ENCODE data around the gene ZBTB46.

ZBTB46 gene

GRCh38 chr20:63819224-63819921 is 11.7 kb downstream of the ZBTB46 start:
- DNase-seq, result peak in 1 of 2 donors; percentile 64
- H2AFZ ChIP-seq (ENCODE audit: insufficient read depth, low read length, poor library complexity), result no peak overlapping the region
- no peak overlapping the region for H3K4ac ChIP-seq (ENCODE audit: low read depth, low read length)
- H3K18ac ChIP-seq (ENCODE audit: low read length), result no peak overlapping the region
- no peak overlapping the region for H2BK5ac ChIP-seq (ENCODE audit: low read depth, low read length, poor library complexity)
- no peak overlapping the region for H2AK5ac ChIP-seq (ENCODE audit: low read length)
- H3K9ac ChIP-seq (ENCODE audit: low read length), result no peak overlapping the region
- no peaks in the 10 kb centered on the region for H3K27me3 ChIP-seq (ENCODE audit: insufficient read depth, low read length)
- no peak overlapping the region for H2BK120ac ChIP-seq (ENCODE audit: insufficient read depth, low read length, poor library complexity)
- no peaks in the 10 kb centered on the region for H3K4me1 ChIP-seq (ENCODE audit: control insufficient read depth in 1 of 2, insufficient read depth in 2 of 2, low read length in 2 of 2)
- H3K36me3 ChIP-seq (ENCODE audit: control insufficient read depth in 1 of 2, insufficient read depth in 2 of 2, low read length in 2 of 2), result peaks cover 11 to 13% of the 10 kb centered on the region in 2 experiments
- no peaks in the 10 kb centered on the region for H3K79me2 ChIP-seq (ENCODE audit: control insufficient read depth, insufficient read depth, low read length, poor library complexity)
- H3K4me2 ChIP-seq (ENCODE audit: low read length), result no peak overlapping the region
- H2BK12ac ChIP-seq (ENCODE audit: low read length), result no peak overlapping the region
- no peak overlapping the region for H3K27ac ChIP-seq (ENCODE audit: low read depth, low read length)
- H4K8ac ChIP-seq (ENCODE audit: low read depth, low read length), result no peak overlapping the region
- no peak overlapping the region for H4K12ac ChIP-seq (ENCODE audit: low read depth, low read length)
- H3K14ac ChIP-seq (ENCODE audit: low read length), result no peak overlapping the region
- no peak overlapping the region for H4K91ac ChIP-seq (ENCODE audit: low read depth, low read length)
- H3K79me1 ChIP-seq (ENCODE audit: low read length), result no peaks in the 10 kb centered on the region
- peaks cover 10% of the 10 kb centered on the region for H3K9me3 ChIP-seq (ENCODE audit: insufficient read depth, low read depth, low read length)
- H3K4me3 ChIP-seq (ENCODE audit: low read depth, low read length), result no peak overlapping the region
- no CpG with 5 or more reads among the region's 24 CpGs for WGBS (ENCODE audit: extremely low coverage, insufficient coverage, insufficient read length)
- H3K23ac ChIP-seq (ENCODE audit: low read length), result no peak overlapping the region

- no peaks in the 10 kb centered on the region for H3K79me1 ChIP-seq (ENCODE audit: low read length)
- H2AFZ ChIP-seq (ENCODE audit: insufficient read depth, low read length, poor library complexity), result no peak overlapping the region
- H4K91ac ChIP-seq (ENCODE audit: low read depth, low read length), result no peak overlapping the region
- H3K14ac ChIP-seq (ENCODE audit: low read length), result no peak overlapping the region
- WGBS (ENCODE audit: extremely low coverage, insufficient coverage, insufficient read length), result no CpG with 5 or more reads among the region's 14 CpGs
- H3K79me2 ChIP-seq (ENCODE audit: control insufficient read depth, insufficient read depth, low read length, poor library complexity), result no peaks in the 10 kb centered on the region
- H3K4ac ChIP-seq (ENCODE audit: low read depth, low read length), result no peak overlapping the region
- DNase-seq, result no peak
- H3K9me3 ChIP-seq (ENCODE audit: insufficient read depth, low read depth, low read length), result peaks cover 9% of the 10 kb centered on the region
- no peak overlapping the region for H2BK120ac ChIP-seq (ENCODE audit: insufficient read depth, low read length, poor library complexity)
- no peak overlapping the region for H2BK12ac ChIP-seq (ENCODE audit: low read length)
- H3K9ac ChIP-seq (ENCODE audit: low read length), result no peak overlapping the region
- H3K36me3 ChIP-seq (ENCODE audit: control insufficient read depth in 1 of 2, insufficient read depth in 2 of 2, low read length in 2 of 2), result peaks cover 7 to 10% of the 10 kb centered on the region in 2 experiments
- H3K23ac ChIP-seq (ENCODE audit: low read length), result no peak overlapping the region
- no peak overlapping the region for H3K27ac ChIP-seq (ENCODE audit: low read depth, low read length)
- H3K18ac ChIP-seq (ENCODE audit: low read length), result no peak overlapping the region
- H3K4me2 ChIP-seq (ENCODE audit: low read length), result no peak overlapping the region
- no peak overlapping the region for H4K8ac ChIP-seq (ENCODE audit: low read depth, low read length)
- no peak overlapping the region for H2AK5ac ChIP-seq (ENCODE audit: low read length)
- no peak overlapping the region for H4K12ac ChIP-seq (ENCODE audit: low read depth, low read length)
- H3K4me1 ChIP-seq (ENCODE audit: control insufficient read depth in 1 of 2, insufficient read depth in 2 of 2, low read length in 2 of 2), result no peaks in the 10 kb centered on the region
- H2BK5ac ChIP-seq (ENCODE audit: low read depth, low read length, poor library complexity), result no peak overlapping the region
- H3K4me3 ChIP-seq (ENCODE audit: low read depth, low read length), result peak overlapping the region; percentile 23
- H3K27me3 ChIP-seq (ENCODE audit: insufficient read depth, low read length), result no peaks in the 10 kb centered on the region
Observed at GRCh38 chr20:63815615-63816253, 15.3 kb downstream of the ZBTB46 start.

DNA sequence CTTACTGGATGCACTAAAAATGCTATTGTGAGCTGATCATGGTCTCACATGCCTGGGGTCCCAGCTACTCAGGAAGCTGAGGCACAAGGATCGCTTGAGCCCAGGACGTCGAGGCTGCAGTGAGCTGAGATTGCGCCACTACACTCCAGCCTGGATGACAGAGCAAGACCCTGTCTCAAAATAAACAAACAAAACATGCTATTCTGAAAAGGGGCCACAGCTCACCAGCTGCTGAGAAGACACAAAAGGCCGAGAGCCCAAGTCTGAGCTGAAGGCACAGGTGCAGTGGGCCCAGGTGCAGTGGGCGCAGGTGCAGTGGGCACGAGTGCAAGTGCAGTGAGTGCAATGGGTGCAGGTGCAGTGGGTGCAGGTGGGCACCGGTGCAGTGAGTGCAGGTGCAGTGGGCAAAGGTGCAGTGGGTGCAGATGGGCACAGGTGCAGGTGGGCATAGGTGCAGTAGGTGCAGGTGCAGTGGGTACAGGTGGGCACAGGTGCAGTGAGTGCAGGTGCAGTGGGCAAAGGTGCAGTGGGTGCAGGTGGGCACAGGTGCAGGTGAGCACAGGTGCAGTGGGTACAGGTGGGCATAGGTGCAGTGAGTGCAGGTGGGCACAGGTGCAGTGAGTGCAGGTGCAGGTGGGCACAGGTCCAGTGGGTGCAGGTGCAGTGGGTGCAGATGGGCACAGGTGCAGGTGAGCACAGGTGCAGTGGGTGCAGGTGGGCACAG is 16.0 kb downstream of the ZBTB46 start:
- no peak overlapping the region for H3K4me2 ChIP-seq (ENCODE audit: low read length)
- H3K9ac ChIP-seq (ENCODE audit: low read length), result no peak overlapping the region
- H3K4me1 ChIP-seq (ENCODE audit: control insufficient read depth in 1 of 2, insufficient read depth in 2 of 2, low read length in 2 of 2), result no peaks in the 10 kb centered on the region
- H3K14ac ChIP-seq (ENCODE audit: low read length), result no peak overlapping the region
- WGBS (ENCODE audit: extremely low coverage, insufficient coverage, insufficient read length), result no CpG with 5 or more reads among the region's 8 CpGs
- H3K27ac ChIP-seq (ENCODE audit: low read depth, low read length), result no peak overlapping the region
- no peak overlapping the region for H2BK12ac ChIP-seq (ENCODE audit: low read length)
- H4K12ac ChIP-seq (ENCODE audit: low read depth, low read length), result no peak overlapping the region
- H2AK5ac ChIP-seq (ENCODE audit: low read length), result no peak overlapping the region
- no peak overlapping the region for H3K23ac ChIP-seq (ENCODE audit: low read length)
- no peak overlapping the region for H4K8ac ChIP-seq (ENCODE audit: low read depth, low read length)
- no peak overlapping the region for H3K4ac ChIP-seq (ENCODE audit: low read depth, low read length)
- no peaks in the 10 kb centered on the region for H3K27me3 ChIP-seq (ENCODE audit: insufficient read depth, low read length)
- no peak for DNase-seq
- no peak overlapping the region for H2AFZ ChIP-seq (ENCODE audit: insufficient read depth, low read length, poor library complexity)
- peaks cover 7 to 10% of the 10 kb centered on the region in 2 experiments for H3K36me3 ChIP-seq (ENCODE audit: control insufficient read depth in 1 of 2, insufficient read depth in 2 of 2, low read length in 2 of 2)
- H3K18ac ChIP-seq (ENCODE audit: low read length), result no peak overlapping the region
- no peaks in the 10 kb centered on the region for H3K79me1 ChIP-seq (ENCODE audit: low read length)
- H2BK120ac ChIP-seq (ENCODE audit: insufficient read depth, low read length, poor library complexity), result no peak overlapping the region
- no peak overlapping the region for H4K91ac ChIP-seq (ENCODE audit: low read depth, low read length)
- no peaks in the 10 kb centered on the region for H3K79me2 ChIP-seq (ENCODE audit: control insufficient read depth, insufficient read depth, low read length, poor library complexity)
- peaks cover 9% of the 10 kb centered on the region for H3K9me3 ChIP-seq (ENCODE audit: insufficient read depth, low read depth, low read length)
- no peak overlapping the region for H2BK5ac ChIP-seq (ENCODE audit: low read depth, low read length, poor library complexity)
- H3K4me3 ChIP-seq (ENCODE audit: low read depth, low read length), result peak overlapping the region; percentile 58

DNA sequence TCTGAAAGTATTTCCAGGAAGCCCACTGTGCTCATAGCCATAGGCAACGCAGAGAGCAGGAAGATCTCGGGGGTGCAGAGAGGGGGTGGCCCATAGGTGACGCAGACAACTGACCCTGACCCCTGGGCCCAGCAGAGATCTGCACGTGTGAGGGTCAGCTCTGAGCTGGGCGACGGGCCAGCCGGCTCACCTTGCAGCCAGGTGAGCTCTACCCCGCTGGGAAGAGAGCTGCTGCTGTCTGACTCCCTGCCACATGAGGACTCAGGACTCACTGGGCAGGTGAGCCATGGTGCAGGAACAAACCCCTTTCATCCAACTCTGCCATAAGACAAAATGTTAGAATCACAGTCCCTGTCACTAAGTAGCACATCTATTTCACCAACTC is 19.6 kb downstream of the ZBTB46 start:
- Histone ChIP-seq H4K91ac (ENCODE audit: low read depth, low read length) (no peak overlapping the region), H4K12ac (ENCODE audit: low read depth, low read length) (peak overlapping the region; percentile 45), H3K27ac (ENCODE audit: low read depth, low read length) (no peak overlapping the region), H3K4me2 (ENCODE audit: low read length) (no peak overlapping the region), H4K8ac (ENCODE audit: low read depth, low read length) (no peak overlapping the region), H3K14ac (ENCODE audit: low read length) (no peak overlapping the region), H2BK5ac (ENCODE audit: low read depth, low read length, poor library complexity) (no peak overlapping the region), H2BK120ac (ENCODE audit: insufficient read depth, low read length, poor library complexity) (no peak overlapping the region), H3K9me3 (ENCODE audit: insufficient read depth, low read depth, low read length) (peaks cover 9% of the 10 kb centered on the region), H3K27me3 (ENCODE audit: insufficient read depth, low read length) (no peaks in the 10 kb centered on the region), H2BK12ac (ENCODE audit: low read length) (no peak overlapping the region), H3K23ac (ENCODE audit: low read length) (no peak overlapping the region), H3K4me3 (ENCODE audit: low read depth, low read length) (no peak overlapping the region), H3K18ac (ENCODE audit: low read length) (peak overlapping the region; percentile 37), H2AK5ac (ENCODE audit: low read length) (no peak overlapping the region), H3K79me1 (ENCODE audit: low read length) (no peaks in the 10 kb centered on the region), H3K4ac (ENCODE audit: low read depth, low read length) (no peak overlapping the region), H2AFZ (ENCODE audit: insufficient read depth, low read length, poor library complexity) (no peak overlapping the region), H3K9ac (ENCODE audit: low read length) (no peak overlapping the region), H3K36me3 (ENCODE audit: control insufficient read depth in 1 of 2, insufficient read depth in 2 of 2, low read length in 2 of 2) (peaks cover 10% of the 10 kb centered on the region in 2 experiments), H3K4me1 (ENCODE audit: control insufficient read depth in 1 of 2, insufficient read depth in 2 of 2, low read length in 2 of 2) (peaks cover 0 to 2% of the 10 kb centered on the region in 2 experiments), H3K79me2 (ENCODE audit: control insufficient read depth, insufficient read depth, low read length, poor library complexity) (peaks cover 1% of the 10 kb centered on the region)
- no CpG with 5 or more reads among the region's 8 CpGs for WGBS (ENCODE audit: extremely low coverage, insufficient coverage, insufficient read length)
- DNase-seq, result no peak

Measured in trophoblast cell (in vitro differentiated cells and primary cell).